IPS-NIHi11 (cell line): Measurements from ENCODE around the gene KDM4C.

Experiments
- DNase-seq: peaks from one replicate; pipeline ENCODE4 v3.0.0; 2012; ENCODE audit warnings: mixed read lengths, low spot score

The KDM4C gene

GRCh38 chr9:6869081-6869948, 111.5 kb downstream of the KDM4C start:
- no peak for DNase-seq

- DNase-seq: no peak
Measured at GRCh38 chr9:6870149-6870548, 112.4 kb downstream of the KDM4C start.

GRCh38 chr9:6870650-6871477, 113.1 kb downstream of the KDM4C start:
- DNase-seq: no peak

- no peak for DNase-seq
Measured at GRCh38 chr9:6873857-6874256, 116.1 kb downstream of the KDM4C start.

- no peak for DNase-seq
Measured at GRCh38 chr9:6876195-6876894, 118.6 kb downstream of the KDM4C start.

GRCh38 chr9:6877671-6878161, 119.9 kb downstream of the KDM4C start:
- no peak for DNase-seq

GRCh38 chr9:6880626-6881025, 122.9 kb downstream of the KDM4C start:
- no peak for DNase-seq

- no peak for DNase-seq
Measured at GRCh38 chr9:6884101-6884500, 126.3 kb downstream of the KDM4C start.

GRCh38 chr9:6884990-6885389, 127.2 kb downstream of the KDM4C start:
- no peak for DNase-seq

- DNase-seq: no peak
Measured at GRCh38 chr9:6887051-6887450, 129.3 kb downstream of the KDM4C start.

- DNase-seq: no peak
Measured at GRCh38 chr9:6889868-6890267, 132.1 kb downstream of the KDM4C start.

GRCh38 chr9:6893350-6894131, 135.8 kb downstream of the KDM4C start:
- no peak for DNase-seq

- no peak for DNase-seq
Measured at GRCh38 chr9:6894135-6894534, 136.4 kb downstream of the KDM4C start.

GRCh38 chr9:6895754-6896153, 138.0 kb downstream of the KDM4C start:
- DNase-seq: no peak

GRCh38 chr9:6896562-6896961, 138.8 kb downstream of the KDM4C start:
- DNase-seq: no peak

GRCh38 chr9:6897207-6897822, 139.5 kb downstream of the KDM4C start:
- no peak for DNase-seq

- DNase-seq: no peak
Measured at GRCh38 chr9:6897898-6898302, 140.1 kb downstream of the KDM4C start.

- DNase-seq: no peak
Measured at GRCh38 chr9:6899274-6899673, 141.5 kb downstream of the KDM4C start.

GRCh38 chr9:6900440-6900883, 142.7 kb downstream of the KDM4C start:
- DNase-seq: no peak

GRCh38 chr9:6901180-6901579, 143.4 kb downstream of the KDM4C start:
- DNase-seq: no peak

- no peak for DNase-seq
Measured at GRCh38 chr9:6902423-6902822, 144.7 kb downstream of the KDM4C start.
